Measurements from ENCODE around the gene HBS1L. TPM values are rescaled to one million over a fixed set of nuclear protein-coding genes. Genes with fewer than 3 reads are reported as not detected.

HBS1L gene
- total RNA-seq, 3 donors from 2014 or later (not counting 1 experiment from before 2014, with no cell fraction given) = 75.3 to 82.2 (median 80.1) TPM

DNA sequence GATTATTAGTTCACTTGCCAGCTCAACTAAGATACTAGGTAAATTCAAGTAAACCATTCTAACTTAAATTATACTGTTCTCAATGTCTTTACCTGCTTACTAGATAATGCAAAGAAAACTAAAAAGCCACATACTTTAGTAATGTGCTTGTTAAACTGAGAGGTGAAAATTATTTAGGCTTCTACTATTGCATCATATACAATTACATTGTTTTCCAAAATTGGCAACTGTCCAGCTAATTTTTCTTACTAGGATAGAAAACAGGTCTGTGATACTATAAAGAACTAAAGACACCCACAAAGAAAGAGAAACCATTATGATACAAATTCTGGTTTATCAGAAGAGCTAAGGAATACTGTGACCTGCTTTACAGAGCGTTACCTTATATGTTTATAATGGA lies 59.1 kb downstream of the HBS1L start:
- Histone ChIP-seq H3K27me3 (ENCODE audit: control insufficient read depth, insufficient read depth, low read length) (no peaks in the 10 kb centered on the region), H3K4me1 (ENCODE audit: control insufficient read depth, insufficient read depth, low read length) (no peaks in the 10 kb centered on the region), H3K9me3 (ENCODE audit: control insufficient read depth, insufficient read depth, low read length) (no peaks in the 10 kb centered on the region), H3K27ac (ENCODE audit: low read length) (no peak overlapping the region), H3K36me3 (ENCODE audit: control insufficient read depth, insufficient read depth, low read length) (peaks cover 53% of the 10 kb centered on the region), H3K4me3 (ENCODE audit: low read length) (no peak overlapping the region)
- Mint-ChIP-seq H3K27me3 (ENCODE audit: low read depth in 2 of 2) (no peaks in the 10 kb centered on the region), H3K27ac (no peak overlapping the region), H3K36me3 (peaks cover 12% of the 10 kb centered on the region), H3K4me3 (no peak overlapping the region), H3K9me3 (no peaks in the 10 kb centered on the region), H3K4me1 (no peaks in the 10 kb centered on the region)
- 100% methylated on average over 1 of the region's 1 CpG for WGBS (ENCODE audit: insufficient coverage)
- ATAC-seq (no peak), DNase-seq (no peak)
- intact Hi-C loops (cut with micrococcal nuclease) = no loop called here
- TF ChIP-seq, protein P1, sequence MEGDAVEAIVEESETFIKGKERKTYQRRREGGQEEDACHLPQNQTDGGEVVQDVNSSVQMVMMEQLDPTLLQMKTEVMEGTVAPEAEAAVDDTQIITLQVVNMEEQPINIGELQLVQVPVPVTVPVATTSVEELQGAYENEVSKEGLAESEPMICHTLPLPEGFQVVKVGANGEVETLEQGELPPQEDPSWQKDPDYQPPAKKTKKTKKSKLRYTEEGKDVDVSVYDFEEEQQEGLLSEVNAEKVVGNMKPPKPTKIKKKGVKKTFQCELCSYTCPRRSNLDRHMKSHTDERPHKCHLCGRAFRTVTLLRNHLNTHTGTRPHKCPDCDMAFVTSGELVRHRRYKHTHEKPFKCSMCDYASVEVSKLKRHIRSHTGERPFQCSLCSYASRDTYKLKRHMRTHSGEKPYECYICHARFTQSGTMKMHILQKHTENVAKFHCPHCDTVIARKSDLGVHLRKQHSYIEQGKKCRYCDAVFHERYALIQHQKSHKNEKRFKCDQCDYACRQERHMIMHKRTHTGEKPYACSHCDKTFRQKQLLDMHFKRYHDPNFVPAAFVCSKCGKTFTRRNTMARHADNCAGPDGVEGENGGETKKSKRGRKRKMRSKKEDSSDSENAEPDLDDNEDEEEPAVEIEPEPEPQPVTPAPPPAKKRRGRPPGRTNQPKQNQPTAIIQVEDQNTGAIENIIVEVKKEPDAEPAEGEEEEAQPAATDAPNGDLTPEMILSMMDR (IDR thresholded peaks at IDR 0.05) = no peak

DNA sequence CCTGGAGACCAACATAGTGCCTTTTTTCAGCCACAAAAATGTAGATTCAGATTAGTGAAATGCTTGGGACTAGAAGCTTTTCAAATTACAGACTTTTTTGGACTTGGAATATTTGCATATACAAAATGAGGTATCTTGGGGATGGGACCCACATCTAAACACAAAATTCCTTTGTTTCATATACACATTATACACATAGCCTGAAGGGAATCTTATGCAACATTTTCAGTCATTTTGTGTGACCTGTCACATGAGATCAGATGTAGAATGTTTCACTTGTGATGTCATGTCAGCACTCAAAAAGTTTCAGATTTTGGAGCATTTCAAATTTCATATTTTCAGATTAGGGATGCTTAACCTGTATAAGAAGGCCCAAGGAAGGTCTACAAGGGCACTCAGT lies 60.2 kb downstream of the HBS1L start:
- H3K4me3 ChIP-seq (ENCODE audit: low read length) = no peak overlapping the region
- H3K27ac ChIP-seq (ENCODE audit: low read length) = no peak overlapping the region
- Mint-ChIP-seq H3K27me3 (ENCODE audit: low read depth in 2 of 2) (no peaks in the 10 kb centered on the region), H3K4me3 (no peak overlapping the region), H3K36me3 (peaks cover 12% of the 10 kb centered on the region), H3K27ac (no peak overlapping the region), H3K9me3 (no peaks in the 10 kb centered on the region), H3K4me1 (peaks cover 0 to 3% of the 10 kb centered on the region in 2 donors)
- H3K4me1 ChIP-seq (ENCODE audit: control insufficient read depth, insufficient read depth, low read length) = no peaks in the 10 kb centered on the region
- no peaks in the 10 kb centered on the region for H3K27me3 ChIP-seq (ENCODE audit: control insufficient read depth, insufficient read depth, low read length)
- DNase-seq = no peak
- peaks cover 53% of the 10 kb centered on the region for H3K36me3 ChIP-seq (ENCODE audit: control insufficient read depth, insufficient read depth, low read length)
- intact Hi-C loops (cut with micrococcal nuclease) = no loop called here
- ATAC-seq = no peak
- H3K9me3 ChIP-seq (ENCODE audit: control insufficient read depth, insufficient read depth, low read length) = no peaks in the 10 kb centered on the region
- TF ChIP-seq, protein P1 (IDR thresholded peaks at IDR 0.05) = no peak

DNA sequence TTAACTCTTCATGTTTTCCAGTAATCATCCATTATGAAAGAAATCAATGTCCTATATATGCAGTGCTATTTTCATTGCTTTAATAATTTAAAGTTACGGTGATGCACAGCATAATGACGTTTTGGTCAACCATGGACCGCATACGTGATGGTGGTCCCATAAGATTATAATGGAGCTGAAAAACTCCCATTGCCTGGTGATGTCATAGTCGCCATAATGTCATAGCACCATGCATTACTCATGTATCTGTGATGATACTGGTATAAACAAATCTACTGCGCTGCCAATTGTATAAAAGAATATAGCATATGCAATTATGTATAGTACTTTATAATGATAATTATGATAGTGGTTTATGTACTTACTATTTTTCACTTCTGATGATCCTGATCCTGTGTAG lies 62.5 kb downstream of the HBS1L start:
- H3K36me3 Mint-ChIP-seq = peaks cover 9% of the 10 kb centered on the region

DNA sequence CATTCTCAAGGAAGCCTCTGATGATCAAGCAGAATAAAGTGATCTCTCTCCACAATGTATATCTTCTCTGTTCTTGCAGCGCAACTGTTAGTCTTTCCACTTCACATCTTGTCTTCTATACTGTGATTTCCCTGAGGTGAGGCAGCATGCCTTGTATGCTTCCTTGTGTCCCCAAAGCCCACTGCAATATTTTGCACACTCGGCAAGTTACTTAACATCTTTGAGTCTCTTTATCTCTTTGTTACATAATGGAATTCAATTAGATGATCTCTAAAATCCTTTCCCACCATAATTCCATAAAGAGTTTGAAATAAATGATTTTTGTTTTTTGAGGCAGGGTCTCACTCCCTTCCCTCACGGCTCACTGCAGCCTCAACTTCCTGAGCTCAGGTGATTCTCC lies 64.4 kb downstream of the HBS1L start:
- DNase-seq = no peak
- ATAC-seq = no peak
- Histone ChIP-seq H3K9me3 (ENCODE audit: control insufficient read depth, insufficient read depth, low read length) (no peaks in the 10 kb centered on the region), H3K27ac (ENCODE audit: low read length) (no peak overlapping the region), H3K4me3 (ENCODE audit: low read length) (no peak overlapping the region), H3K27me3 (ENCODE audit: control insufficient read depth, insufficient read depth, low read length) (no peaks in the 10 kb centered on the region), H3K4me1 (ENCODE audit: control insufficient read depth, insufficient read depth, low read length) (no peaks in the 10 kb centered on the region), H3K36me3 (ENCODE audit: control insufficient read depth, insufficient read depth, low read length) (peaks cover 47% of the 10 kb centered on the region)
- no peaks in the 10 kb centered on the region for H3K9me3 Mint-ChIP-seq
- H3K4me3 Mint-ChIP-seq = no peak overlapping the region
- H3K4me1 Mint-ChIP-seq = peaks cover 0 to 7% of the 10 kb centered on the region in 2 donors
- 84% methylated on average over 3 of the region's 3 CpGs for WGBS (ENCODE audit: insufficient coverage)
- TF ChIP-seq, protein P1 (IDR thresholded peaks at IDR 0.05) = no peak
- peak overlapping the region in 1 of 2 donors; percentile 48 for H3K27ac Mint-ChIP-seq
- no peaks in the 10 kb centered on the region for H3K27me3 Mint-ChIP-seq (ENCODE audit: low read depth in 2 of 2)
- intact Hi-C loops (cut with micrococcal nuclease) = no loop called here
- H3K36me3 Mint-ChIP-seq = no peaks in the 10 kb centered on the region

More for the DNA sequence above, 62.5 kb downstream of the HBS1L start:
- Histone ChIP-seq H3K9me3 (ENCODE audit: control insufficient read depth, insufficient read depth, low read length) (no peaks in the 10 kb centered on the region), H3K36me3 (ENCODE audit: control insufficient read depth, insufficient read depth, low read length) (peaks cover 46% of the 10 kb centered on the region), H3K4me3 (ENCODE audit: low read length) (no peak overlapping the region), H3K27me3 (ENCODE audit: control insufficient read depth, insufficient read depth, low read length) (no peaks in the 10 kb centered on the region), H3K4me1 (ENCODE audit: control insufficient read depth, insufficient read depth, low read length) (no peaks in the 10 kb centered on the region), H3K27ac (ENCODE audit: low read length) (no peak overlapping the region)
- Mint-ChIP-seq H3K4me3 (no peak overlapping the region), H3K27ac (no peak overlapping the region), H3K27me3 (ENCODE audit: low read depth in 2 of 2) (no peaks in the 10 kb centered on the region), H3K9me3 (no peaks in the 10 kb centered on the region), H3K4me1 (peaks cover 0 to 7% of the 10 kb centered on the region in 2 donors)
- DNase-seq = no peak
- TF ChIP-seq, protein P1 (IDR thresholded peaks at IDR 0.05) = no peak
- intact Hi-C loops (cut with micrococcal nuclease) = no loop called here
- 100% methylated on average over 5 of the region's 6 CpGs for WGBS (ENCODE audit: insufficient coverage)
- ATAC-seq = no peak
